ENCODE measurements around the gene IARS2.
"Not testable (repeated sequence)": the region's sequence is repeated elsewhere in the genome, so short reads cannot be mapped to it uniquely, and the experiment has no call there.

The IARS2 gene

DNA sequence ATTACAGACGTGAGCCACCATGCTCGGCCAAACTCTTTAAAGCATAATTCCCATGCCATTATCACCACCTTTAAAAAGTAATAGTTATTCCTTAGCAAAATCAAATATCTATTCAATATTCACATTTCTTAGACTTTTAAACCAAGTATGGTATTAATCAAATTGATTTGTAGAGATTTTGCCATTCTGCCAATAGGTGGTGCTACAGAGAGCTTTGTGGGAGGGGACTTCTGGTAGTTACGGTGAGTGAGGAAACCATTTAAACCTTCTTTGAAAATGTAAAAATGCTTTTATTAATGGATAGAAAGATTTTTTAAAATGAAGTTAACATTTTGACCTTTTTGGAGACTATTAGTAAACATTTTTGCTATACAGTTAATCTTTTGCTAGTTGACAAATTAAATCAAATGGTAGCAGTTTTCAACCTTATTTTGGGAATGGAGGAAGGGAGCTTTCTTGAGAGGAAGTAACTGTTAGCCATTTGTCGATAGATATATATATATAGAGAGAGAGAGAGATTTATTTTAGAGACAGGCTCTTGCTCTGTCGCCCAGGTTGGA is 19.3 kb downstream of the IARS2 start:
- DNase-seq = no peak

DNA sequence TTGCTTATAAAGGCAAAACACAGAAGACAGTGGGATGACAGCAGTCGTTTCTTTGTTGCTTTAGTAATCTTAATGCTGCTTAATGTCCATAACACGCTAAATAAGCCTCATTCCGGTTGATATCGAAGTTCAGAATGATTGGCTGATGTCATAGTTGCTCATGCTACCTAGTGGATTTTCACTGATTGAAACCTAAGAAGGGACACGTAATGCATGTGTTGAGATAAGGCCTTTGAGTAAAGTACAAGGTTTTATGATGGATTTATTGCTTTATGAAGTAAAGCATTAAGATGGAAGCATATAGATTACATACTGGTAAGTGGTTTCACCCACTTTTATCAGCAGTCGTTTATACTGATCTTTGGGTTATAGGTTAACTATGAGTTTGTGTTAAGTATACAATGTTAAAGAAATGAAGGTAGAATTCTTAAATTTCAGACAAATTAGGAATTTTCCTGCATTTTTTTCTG is 25.1 kb downstream of the IARS2 start:
- no peak for DNase-seq

DNA sequence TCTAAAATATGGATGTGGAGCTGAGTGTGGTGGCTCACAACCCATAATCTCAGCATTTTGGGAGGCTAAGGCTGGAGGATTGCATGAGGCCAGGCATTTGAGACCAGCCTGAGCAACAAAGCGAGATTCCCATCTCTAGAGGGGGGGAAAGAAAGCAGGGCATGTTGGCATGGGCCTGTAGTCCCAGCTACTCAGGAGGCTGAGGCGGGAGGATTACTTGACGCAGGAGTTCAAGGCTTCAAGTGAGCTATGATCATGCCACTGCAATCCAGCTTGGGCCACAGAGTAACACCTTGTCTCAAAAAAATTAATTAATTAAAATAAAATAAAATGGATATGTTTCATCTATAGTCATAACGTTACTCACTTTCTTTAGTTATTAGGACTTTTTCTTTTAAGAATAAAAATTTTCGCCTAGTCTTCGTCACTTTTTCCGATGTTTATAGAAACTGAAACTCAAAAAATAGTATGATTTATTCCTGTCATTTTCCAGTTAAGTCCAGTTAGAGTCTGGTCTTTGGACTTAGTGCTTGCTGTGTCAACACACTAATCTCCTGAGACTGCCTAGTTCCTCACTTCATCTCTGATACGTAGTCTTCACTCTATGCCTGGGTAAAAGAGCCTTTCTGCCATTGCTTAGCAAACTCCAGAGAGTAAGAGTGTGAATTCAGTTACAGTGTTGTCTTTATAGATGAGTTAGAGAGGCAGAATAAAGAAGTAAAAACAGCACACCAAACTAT is 28.0 kb downstream of the IARS2 start:
- DNase-seq = no peak

DNA sequence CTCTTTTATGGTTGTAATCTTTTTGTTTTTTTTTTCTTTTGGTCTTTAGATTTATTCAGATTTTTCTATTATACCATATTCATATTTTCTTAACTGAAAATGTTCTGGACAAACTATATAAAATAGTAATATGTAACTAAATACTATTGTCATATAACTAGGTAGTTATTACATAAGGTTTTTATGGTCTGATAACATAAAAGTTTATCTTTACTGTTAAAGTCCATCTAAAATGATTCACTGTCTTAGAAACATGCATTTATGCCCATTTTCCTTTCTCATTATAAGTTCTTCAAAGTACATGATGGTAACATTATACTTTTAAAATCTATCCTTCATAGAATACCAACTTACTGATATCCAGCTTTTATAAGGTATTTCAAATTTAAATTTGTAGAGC is 29.1 kb downstream of the IARS2 start:
- DNase-seq = no peak

DNA sequence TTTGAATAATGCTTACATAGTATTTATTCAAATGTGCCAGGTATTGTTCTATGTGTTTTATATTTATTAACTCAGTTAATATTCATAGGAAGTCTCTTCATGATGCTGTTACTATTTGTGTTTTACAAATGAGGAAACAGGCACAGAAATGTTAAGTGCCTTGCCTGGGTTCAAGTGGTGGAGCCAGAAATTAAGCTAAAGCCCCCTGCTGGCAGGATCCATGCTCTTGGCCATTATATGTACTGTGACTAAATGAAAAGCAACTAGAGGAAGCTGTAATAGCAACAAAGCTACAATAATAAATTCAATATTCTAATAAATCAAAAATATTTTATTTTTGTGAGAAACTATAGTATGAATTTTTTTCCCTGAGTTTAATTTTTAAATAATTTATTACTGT is 30.0 kb downstream of the IARS2 start:
- peak; percentile 12 for DNase-seq

DNA sequence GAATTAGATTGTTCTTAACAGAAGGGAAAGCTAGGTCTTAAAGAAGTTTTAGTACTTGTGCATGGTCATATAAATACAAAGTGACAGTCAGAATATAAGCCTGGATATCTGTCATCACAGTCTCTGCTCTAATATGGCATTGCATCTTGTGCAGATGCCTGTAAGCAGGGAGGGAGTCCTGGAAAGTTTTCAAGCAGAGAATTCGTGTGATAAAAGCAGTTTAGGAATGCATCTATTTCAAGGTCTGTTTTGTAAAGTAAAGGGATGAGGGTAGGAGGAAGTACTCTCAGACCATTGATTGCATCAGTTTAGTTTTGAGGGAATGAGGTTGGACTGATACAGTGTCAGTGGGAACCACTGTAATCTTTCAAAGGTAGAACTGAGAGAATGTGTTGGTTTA is 30.6 kb downstream of the IARS2 start:
- DNase-seq = no peak

DNA sequence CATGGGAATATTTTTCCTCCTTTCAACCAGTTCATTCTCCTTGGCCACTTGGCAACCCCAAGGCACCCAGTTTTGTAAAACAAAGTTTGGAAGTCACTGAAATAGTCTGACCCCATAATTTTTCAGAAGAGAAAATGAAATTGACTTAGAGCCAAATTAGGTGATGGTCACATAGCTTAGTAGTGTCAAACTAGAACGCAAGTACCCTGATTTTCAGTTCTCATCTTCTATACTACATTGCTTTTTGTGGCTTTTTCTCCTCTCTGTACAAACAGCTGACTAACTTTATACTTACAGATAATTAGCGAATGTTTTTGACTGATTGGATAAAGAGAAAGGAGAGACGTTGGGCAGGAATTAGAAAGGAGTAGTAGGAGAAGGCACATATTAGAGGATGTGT is 33.1 kb downstream of the IARS2 start:
- DNase-seq = no peak

DNA sequence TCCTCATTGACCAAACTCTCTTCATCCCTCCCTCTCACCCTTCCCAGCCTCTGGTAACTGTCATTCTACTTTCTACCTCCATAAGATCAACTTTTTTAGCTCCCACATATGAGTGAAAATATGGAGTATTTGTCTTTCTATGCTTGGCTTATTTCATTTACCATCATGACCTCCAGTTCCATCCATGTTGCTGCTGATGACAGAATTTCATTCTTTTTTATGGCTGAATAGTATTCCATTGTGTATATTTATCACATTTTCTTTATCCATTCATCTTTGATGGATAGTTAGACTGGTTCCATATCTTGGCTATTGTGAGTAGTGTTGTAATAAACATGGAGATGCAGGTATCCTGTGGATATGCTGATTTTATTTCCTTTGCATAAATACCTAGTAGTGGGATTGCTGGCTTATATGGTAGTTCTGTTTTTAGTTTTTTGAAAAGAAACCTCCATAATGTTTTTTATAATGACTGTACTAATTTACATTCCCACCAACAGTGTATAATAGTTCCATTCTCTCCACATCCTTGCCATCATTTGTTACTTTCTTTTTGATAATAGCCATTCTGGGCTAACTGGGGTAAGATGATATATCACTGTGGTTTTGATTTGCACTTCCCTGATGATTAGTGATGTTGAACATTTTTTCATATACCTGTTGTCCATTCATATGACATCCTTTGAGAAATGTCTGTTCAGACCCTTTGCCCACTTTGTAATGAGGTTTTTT is 35.7 kb downstream of the IARS2 start:
- DNase-seq = no peak

DNA sequence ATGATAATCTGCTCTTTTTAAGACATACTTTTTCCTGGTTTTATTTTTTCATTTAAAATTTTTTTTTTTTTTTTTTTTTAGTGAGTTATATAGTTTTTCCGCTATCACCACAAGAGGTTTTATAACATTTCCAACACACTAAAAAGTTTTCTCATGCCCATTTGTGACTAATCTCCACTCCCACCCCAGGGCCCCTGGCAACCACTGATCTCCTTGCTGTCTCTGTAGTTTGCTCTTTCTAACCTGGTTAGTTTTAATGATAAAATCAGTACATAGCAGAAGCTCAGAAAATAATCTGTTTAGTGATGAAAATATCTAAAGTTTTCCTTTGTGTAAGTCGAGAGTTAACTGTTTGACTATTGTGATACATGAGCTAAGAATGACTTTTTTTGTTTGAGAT is 41.8 kb downstream of the IARS2 start:
- no peak for DNase-seq

DNA sequence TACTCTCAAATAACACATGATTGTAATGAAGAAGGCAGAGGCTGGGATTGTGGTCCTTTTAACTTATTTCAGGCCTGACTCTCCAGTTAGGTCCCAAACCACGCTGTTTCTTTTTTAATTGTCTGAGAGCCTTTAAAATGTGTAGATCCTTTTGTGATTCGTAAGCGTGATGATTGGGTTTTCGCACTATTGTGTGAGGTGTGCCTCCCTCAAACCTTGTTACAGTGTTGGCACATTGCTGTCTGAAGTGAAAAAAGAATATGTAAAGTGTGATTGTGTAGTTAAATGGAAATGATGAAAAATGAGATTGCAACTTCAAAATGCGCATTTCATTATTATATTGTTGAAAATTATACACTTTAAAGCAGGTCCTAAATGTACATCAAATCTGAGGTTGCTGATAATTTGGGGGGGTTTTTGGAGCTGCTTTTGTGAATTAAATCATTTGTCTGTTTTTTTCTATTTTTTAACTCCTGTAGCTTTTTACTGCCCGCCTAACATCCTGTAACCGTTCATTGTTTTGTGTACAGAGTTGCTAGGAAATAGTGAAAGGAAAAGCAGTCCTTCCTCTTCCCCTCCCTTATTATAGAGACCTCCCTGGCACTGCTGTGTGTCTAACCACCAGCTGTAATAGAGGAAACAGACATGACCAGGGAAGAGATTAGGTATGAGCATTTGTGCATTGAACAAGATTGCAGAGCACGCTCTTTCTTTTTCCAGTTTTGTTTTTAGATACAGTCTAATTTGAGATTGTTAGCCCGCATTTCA is 43.3 kb downstream of the IARS2 start:
- no peak for DNase-seq

DNA sequence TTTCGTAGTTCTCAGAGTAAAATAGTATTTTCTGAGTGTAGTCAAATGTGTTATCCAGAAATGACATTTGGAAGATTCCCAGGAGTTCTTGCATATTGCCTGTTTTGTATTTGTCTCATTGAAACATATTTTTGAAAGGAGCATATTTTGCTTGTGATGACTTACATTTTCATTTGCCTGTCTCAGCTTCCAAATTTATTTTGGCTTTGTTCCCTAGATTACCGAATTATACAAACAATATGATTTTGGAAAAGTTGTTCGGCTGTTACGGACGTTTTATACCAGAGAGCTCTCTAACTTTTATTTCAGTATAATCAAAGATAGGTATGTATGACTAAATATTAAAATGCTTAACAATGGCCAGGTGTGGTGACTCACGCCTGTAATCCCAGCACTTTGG is 46.0 kb downstream of the IARS2 start:
- no peak for DNase-seq

DNA sequence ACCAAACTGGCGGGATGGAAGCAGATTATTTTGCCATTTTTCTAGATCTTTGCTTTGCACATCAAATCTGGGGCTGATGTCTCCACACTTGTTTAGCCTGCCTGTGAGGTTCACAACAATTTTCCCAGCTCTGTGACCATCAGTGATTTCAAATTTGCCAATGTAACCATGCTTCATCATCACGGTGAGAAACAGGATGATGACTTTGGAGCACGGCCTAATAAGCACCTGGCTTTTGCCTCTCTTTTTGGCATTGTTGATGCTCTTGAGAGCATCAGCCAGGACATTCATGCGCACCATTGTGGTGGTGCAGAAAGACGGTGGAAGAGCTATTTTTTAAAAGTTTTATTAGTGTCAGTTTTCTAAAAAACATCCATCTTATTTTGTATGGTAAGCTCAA is 50.1 kb downstream of the IARS2 start:
- no peak for DNase-seq

DNA sequence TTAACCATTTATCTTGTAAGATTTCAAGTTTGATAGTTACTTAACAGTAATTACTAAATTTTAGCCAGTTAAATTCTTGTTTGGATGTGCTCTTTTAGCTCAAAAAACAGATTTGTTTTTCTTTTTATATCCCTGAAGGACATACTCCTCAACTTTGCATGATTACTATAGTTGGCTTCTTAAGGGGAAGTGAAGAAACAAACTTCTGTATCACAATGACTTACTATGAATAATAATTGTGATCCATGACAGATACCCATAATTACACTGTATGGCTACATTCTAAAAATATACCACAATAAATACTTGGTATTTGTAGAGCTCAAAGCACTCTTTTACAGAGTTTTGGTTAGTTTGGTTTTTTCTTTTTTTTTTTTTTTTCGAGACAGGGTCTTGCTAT is 55.8 kb downstream of the IARS2 start:
- no peak for DNase-seq

DNA sequence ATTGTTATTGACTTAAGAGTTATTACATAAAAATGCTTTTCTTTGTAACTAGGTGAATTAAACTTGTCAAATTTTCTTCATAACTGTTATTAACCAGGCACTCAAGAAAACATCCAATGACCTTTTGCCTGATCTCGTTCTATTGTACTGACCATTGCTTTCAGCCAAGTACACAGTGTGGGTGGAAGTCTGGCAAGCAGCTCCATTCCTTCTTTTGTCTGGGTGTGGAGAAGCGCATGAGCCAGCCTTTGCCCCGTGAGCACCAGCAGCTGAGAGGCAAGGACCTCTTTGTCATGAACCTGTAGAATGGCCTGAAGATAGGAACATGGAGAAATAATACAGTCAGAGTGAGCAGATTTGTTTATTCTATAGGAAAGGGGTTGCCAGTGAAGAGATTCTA is 57.5 kb downstream of the IARS2 start:
- DNase-seq = no peak

DNA sequence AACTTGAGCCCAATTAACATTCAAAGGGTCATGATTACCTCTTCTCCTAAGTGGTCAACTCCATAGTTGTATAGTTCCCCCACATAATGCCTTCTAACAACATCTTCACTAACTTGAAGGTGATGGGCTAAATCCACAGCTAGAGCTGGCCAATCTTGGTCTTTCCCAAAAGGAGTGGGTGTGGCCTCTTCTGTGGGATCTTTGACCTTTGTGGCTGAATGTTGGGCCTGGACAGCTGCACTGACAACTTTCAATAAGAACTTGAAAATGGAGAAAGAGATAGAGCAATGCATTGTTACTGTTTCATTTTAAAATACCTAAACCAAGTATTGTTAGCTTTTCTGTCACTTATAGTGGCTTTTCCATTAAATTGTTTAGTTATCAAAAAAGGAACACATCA is 59.2 kb downstream of the IARS2 start:
- no peak for DNase-seq

DNA sequence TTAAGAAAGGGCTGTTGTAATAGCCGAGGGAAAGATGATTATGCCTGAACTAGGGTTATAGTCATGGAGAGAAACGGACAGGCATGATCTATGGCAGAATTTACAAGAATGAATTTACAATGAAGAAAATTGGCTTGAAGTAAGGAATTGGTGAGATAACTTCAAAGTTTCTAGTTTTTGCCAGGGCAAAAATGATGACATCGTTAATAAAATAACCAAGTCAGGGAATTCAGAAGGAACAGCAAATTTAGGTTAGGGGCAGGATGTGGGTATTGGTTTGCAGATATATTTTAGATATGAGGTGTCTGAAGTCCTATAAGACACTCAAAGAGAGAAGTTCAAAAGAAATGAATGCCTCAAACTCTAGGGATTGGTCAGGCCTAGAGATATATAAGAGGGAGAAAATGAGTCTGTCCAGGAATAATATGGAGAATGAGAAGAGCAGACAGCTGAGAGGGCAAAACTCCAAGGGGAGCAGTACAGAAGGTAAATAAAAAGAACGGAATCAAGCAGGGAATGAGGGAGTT is 62.8 kb downstream of the IARS2 start:
- no peak for DNase-seq

DNA sequence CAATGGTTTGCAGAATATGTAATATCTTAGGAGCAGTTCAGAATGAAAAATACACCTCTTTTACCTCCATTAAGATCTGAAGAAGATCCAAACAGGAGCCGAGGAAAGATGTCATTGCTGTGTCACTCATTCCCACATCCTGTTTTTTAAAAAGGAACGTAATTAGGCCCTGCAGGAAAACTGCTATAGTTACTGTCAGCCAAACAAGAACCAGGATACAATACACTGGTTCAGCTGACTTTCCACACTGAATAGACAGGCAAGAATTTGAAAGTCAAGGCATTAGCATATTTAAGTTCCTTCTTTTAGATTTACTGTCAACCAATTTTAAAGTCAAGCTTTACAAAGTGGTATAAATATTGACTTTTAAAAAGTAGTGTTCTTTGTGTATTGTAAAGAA is 63.8 kb downstream of the IARS2 start:
- no peak for DNase-seq

DNA sequence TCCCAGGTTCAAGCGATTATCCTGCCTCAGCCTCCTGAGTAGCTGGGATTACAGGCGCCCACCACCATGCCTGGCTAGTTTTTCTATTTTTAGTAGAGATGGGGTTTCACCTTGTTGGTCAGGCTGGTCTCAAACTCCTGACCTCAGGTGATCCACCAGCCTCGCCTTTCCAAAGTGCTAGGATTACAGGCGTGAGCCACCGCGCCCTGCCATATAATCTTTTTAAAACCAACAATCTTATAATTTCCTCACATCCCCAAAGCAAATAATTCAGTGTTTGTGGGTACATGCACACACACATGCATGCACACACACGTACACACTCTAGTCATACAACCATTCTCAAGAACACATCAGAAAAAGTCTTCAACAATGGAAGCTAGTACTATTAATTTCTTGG is 64.6 kb downstream of the IARS2 start:
- DNase-seq = not testable (repeated sequence)

DNA sequence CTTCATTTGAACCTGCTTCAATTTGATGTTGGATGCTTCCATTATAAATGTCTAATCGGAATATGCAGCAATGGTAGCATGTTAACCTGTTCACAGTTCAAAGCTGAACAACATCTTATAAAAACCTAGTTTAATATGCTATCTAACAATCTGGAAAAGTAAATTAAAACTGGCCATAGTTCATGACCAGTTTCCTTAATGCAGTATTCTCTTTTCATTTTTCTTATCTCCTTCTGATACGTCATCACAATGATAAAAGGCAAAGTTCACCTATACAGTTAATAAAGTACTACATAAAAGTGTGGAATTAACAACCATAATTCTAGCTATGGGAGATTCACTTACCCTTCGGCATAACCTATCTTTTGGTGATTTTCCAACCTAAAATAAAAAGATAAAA is 65.1 kb downstream of the IARS2 start:
- no peak for DNase-seq

DNA sequence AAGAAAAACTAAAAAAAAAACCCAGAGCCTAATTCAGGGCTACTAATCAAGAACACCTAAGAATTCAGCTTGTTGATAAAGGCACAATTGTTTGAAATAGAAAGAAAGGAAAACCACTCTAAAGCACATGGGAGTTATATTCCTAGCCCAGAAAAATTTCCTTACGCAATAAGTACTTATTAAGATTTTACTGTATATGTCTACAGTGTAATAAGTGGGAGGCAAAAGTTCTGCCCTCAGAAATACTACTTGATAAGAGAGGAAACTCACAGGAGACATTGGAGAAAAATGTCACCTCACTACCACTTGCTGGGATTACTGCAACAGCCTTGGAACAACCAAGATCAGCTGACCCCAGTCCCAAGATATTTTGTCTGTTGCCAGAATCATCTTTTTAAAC is 66.1 kb downstream of the IARS2 start:
- DNase-seq = no peak

DNA sequence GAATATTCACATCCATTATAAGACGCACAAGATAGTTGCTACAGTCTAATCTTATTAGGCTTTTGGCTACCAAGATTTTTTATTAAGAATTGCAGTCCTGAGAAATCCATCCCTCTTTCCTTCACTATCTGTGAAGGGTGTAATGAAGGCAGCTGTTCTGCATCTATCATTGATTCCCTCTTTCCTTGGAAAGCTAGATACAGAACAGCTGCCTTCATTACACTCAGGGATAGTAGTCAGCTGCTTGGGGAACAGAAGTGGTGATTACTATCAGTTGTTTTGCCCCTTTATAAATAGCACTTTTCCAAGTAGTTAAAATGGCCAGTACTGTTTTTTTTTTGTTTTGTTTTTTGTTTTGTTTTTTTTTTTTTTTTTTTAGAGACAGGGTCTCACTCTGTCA is 70.2 kb downstream of the IARS2 start:
- DNase-seq = no peak

DNA sequence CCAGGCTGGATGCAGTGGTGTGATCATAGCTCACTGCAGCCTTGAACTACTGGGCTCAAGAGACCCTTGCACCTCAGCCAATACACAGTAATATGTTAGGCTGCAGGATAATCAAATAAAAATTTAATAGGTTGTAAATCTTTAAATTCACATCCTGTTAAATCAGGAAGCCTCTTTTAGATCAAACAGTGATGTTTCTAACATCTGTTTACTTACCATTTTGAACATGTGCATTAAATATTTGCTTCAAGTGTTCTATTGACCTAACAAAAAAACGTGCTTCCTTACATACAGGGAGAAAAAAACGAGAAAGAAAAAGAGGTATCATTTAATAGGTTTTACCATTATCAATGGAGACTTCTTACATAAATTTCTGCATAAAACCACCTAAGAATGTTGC is 70.6 kb downstream of the IARS2 start:
- DNase-seq = no peak

DNA sequence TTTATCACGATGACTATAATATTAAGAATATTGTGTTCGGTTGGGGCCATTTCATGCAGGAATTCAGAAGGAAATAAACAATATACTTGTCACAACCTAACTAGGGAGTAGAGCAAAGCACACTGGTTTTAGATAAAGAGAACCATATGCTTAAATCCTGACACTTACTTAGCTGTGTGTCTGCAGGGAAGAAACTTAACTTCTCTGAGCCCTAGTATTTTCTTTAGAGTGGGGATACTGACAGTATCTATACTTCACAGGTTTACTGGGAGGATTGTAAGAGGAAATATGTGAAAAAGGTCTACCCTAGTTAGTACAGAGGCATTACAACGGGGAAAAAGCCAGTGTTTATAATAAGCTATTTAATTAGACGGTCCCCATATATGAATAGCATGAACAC is 72.9 kb downstream of the IARS2 start:
- no peak for DNase-seq

All from NCI-H1694 (cell line).